Thoracic aorta (tissue), 2 donors: ENCODE measurements around the gene RUNX1. TPM values are rescaled to one million over a fixed set of nuclear protein-coding genes. Genes with fewer than 3 reads are reported as not detected.

Experiments
- ATAC-seq: fragments of 150-250 bp; one replicate; pipeline ENCODE4 v1.8.0; 2017; ENCODE audit warnings: low read depth; ENCODE audit not compliant: insufficient number of reproducible peaks, low FRiP score
- DNase-seq: peaks from one replicate; pipeline ENCODE4 v3.0.0-alpha.2; 2020; ENCODE audit warnings: low spot score
- H3K27ac ChIP-seq, 2 donors: fragments of 200-600 bp; sonication (generic); 1 replicate in 1 of 2; 2 replicates in 1 of 2; pipeline ENCODE4 v1.5.1; 2016; ENCODE audit warnings: mild to moderate bottlenecking in 2 of 2, moderate library complexity in 2 of 2
- H3K27me3 ChIP-seq: fragments of 200-600 bp; sonication (generic); replicated peaks from 2 replicates; pipeline ENCODE4 v1.6.0; 2016; ENCODE audit warnings: mild to moderate bottlenecking; ENCODE audit not compliant: insufficient read depth
- H3K36me3 ChIP-seq: fragments of 200-600 bp; sonication (generic); one replicate; pipeline ENCODE4 v1.5.1; 2016
- H3K4me1 ChIP-seq, 2 donors: fragments of 200-600 bp; sonication (generic); 1 replicate in 1 of 2; 2 replicates in 1 of 2; pipeline versions ENCODE4 v1.5.1 to v1.6.0; 2016; ENCODE audit warnings: low read depth in 2 of 2, mild to moderate bottlenecking in 1 of 2; ENCODE audit not compliant: control insufficient read depth in 1 of 2
- H3K4me3 ChIP-seq: fragments of 200-600 bp; sonication (generic); 2 replicates; pipeline ENCODE4 v1.5.1; 2016; ENCODE audit warnings: mild to moderate bottlenecking
- H3K9me3 ChIP-seq: fragments of 200-600 bp; sonication (generic); 2 replicates; pipeline ENCODE4 v1.5.1; 2016
- CTCF ChIP-seq: fragments of 200-600 bp; sonication (generic); IDR thresholded peaks from one replicate; pipeline ENCODE4 v1.5.1; 2019; ENCODE audit warnings: antibody characterized with exemption
- total RNA-seq, 2 donors: library from RNA; depleted of rRNA; stranded (reverse); fragments of >200 nt; gene quantifications; one replicate each; pipeline versions ENCODE4 v1.1.0 to v1.2.3, GENCODE V29; 2016

The RUNX1 gene
- total RNA-seq, 2 donors from 2014 or later = 47.4 to 64.7 TPM

GRCh38 chr21:34894401-34894800 is 154.7 kb downstream of the RUNX1 start:
- Histone ChIP-seq H3K4me1 (peaks cover 8 to 19% of the 10 kb centered on the region in 2 donors), H3K27ac (no peak overlapping the region), H3K4me3 (no peak overlapping the region), H3K36me3 (no peaks in the 10 kb centered on the region), H3K9me3 (no peaks in the 10 kb centered on the region), H3K27me3 (peaks cover 26% of the 10 kb centered on the region)
- DNase-seq = no peak
- no peak for TF ChIP-seq CTCF
- no peak for ATAC-seq

GRCh38 chr21:34892209-34892608 is 156.9 kb downstream of the RUNX1 start:
- H3K27ac ChIP-seq = no peak overlapping the region
- H3K27me3 ChIP-seq = peaks cover 26% of the 10 kb centered on the region
- H3K4me1 ChIP-seq = peaks cover 13 to 30% of the 10 kb centered on the region in 2 donors
- H3K9me3 ChIP-seq = no peaks in the 10 kb centered on the region
- no peak overlapping the region for H3K4me3 ChIP-seq
- TF ChIP-seq CTCF = no peak
- no peak for DNase-seq
- no peaks in the 10 kb centered on the region for H3K36me3 ChIP-seq
- ATAC-seq = no peak

- Histone ChIP-seq H3K4me1 (peaks cover 13 to 34% of the 10 kb centered on the region in 2 donors), H3K36me3 (no peaks in the 10 kb centered on the region), H3K4me3 (peak overlapping the region; percentile 74), H3K27ac (no peak overlapping the region), H3K27me3 (peaks cover 26% of the 10 kb centered on the region), H3K9me3 (no peaks in the 10 kb centered on the region)
- DNase-seq (no peak), ATAC-seq (no peak)
- no peak for TF ChIP-seq CTCF
Measured at GRCh38 chr21:34891613-34891943, 157.5 kb downstream of the RUNX1 start.

GRCh38 chr21:34890724-34891612 is 158.1 kb downstream of the RUNX1 start:
- H3K4me3 ChIP-seq = peak overlapping the region; percentile 74
- H3K27me3 ChIP-seq = peaks cover 26% of the 10 kb centered on the region
- no peak for ATAC-seq

GRCh38 chr21:34890470-34890723 is 158.7 kb downstream of the RUNX1 start:
- Histone ChIP-seq H3K4me3 (peak overlapping the region; percentile 74), H3K27ac (peak overlapping the region; percentile 76 to 85), H3K27me3 (peaks cover 26% of the 10 kb centered on the region), H3K36me3 (no peaks in the 10 kb centered on the region), H3K9me3 (no peaks in the 10 kb centered on the region), H3K4me1 (peaks cover 18 to 44% of the 10 kb centered on the region in 2 donors)
- TF ChIP-seq CTCF = no peak
- ATAC-seq (no peak), DNase-seq (no peak)

More at GRCh38 chr21:34890724-34891612, 158.1 kb downstream of the RUNX1 start:
- H3K4me1 ChIP-seq = peaks cover 16 to 40% of the 10 kb centered on the region in 2 donors
- no peak for TF ChIP-seq CTCF
- no peak for DNase-seq
- H3K9me3 ChIP-seq = no peaks in the 10 kb centered on the region
- H3K36me3 ChIP-seq = no peaks in the 10 kb centered on the region
- peak overlapping the region in 1 of 2 donors; percentile 85 for H3K27ac ChIP-seq
